ENCODE measurements around the gene COPRS. TPM values are rescaled to one million over a fixed set of nuclear protein-coding genes. Genes with fewer than 3 reads are reported as not detected.

COPRS gene
- polyA plus RNA-seq, 1 of the 3 experiments (the other 2 are of a cell fraction): 88.8 TPM

DNA sequence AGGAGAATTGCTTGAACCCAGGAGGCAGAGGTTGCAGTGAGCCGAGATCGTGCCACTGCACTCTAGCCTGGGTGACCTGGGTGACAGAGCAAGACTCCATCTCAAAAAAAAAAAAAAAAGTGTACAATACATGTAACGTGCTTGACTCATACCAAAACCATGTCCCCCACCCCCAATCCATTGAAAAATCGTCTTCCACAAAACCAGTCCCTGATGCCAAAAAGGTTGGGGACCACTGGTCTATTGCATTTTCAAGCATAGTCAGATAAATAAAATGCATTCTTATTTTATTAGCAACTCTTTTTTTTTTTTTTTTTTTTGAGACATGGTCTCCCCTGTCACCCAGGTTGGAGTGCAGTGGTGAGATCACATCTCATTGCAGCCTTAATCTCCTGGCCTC, 52.1 kb downstream of the COPRS start:
- Histone ChIP-seq H3K9ac (no peak overlapping the region), H2AFZ (ENCODE audit: low read depth) (no peak overlapping the region), H3K4me2 (no peak overlapping the region), H3K9me2 (no peaks in the 10 kb centered on the region), H3K36me3 (replicated peaks in 1 of 2; ENCODE audit: control insufficient read depth in 1 of 2, insufficient read depth in 2 of 2, low read length in 1 of 2) (no peaks in the 10 kb centered on the region), H3K27me3 (ENCODE audit: insufficient read depth) (no peaks in the 10 kb centered on the region), H3F3A (replicated peaks; ENCODE audit: insufficient read depth) (peaks cover 4% of the 10 kb centered on the region), H3K27ac (ENCODE audit: low read depth in 2 of 2, low read length in 1 of 2) (no peak overlapping the region), H3K9me3 (no peaks in the 10 kb centered on the region), H3K79me2 (ENCODE audit: insufficient read depth) (no peaks in the 10 kb centered on the region), H3K4me1 (ENCODE audit: control insufficient read depth in 1 of 2, insufficient read depth in 2 of 2, low read depth in 1 of 2, low read length in 1 of 2) (no peaks in the 10 kb centered on the region), H3K4me3 (ENCODE audit: low read depth in 2 of 2, low read length in 1 of 2) (no peak overlapping the region), H4K20me1 (ENCODE audit: insufficient read depth) (no peaks in the 10 kb centered on the region)
- DNase-seq: no peak
- POLR2A ChIA-PET: no interaction called here
- no peak for TF ChIP-seq RFX5 (IDR thresholded peaks at IDR 0.05; ENCODE audit: low read length)
- no peak for TF ChIP-seq GATA2 (CRISPR knock-in tag; IDR thresholded peaks at IDR 0.05)
- TF ChIP-seq GABPA (IDR thresholded peaks at IDR 0.05; ENCODE audit: low read depth): no peak
- TF ChIP-seq, protein P1, sequence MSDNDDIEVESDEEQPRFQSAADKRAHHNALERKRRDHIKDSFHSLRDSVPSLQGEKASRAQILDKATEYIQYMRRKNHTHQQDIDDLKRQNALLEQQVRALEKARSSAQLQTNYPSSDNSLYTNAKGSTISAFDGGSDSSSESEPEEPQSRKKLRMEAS (IDR thresholded peaks at IDR 0.05; ENCODE audit: low read depth): no peak
- TF ChIP-seq EP300 (IDR thresholded peaks at IDR 0.05; ENCODE audit: borderline replicate concordance in 1 of 2, low read depth in 1 of 2, low read length in 1 of 2): no peak
- TF ChIP-seq NFIC (IDR thresholded peaks at IDR 0.05; ENCODE audit: borderline replicate concordance): no peak
- TF ChIP-seq RXRA (IDR thresholded peaks at IDR 0.05; ENCODE audit: borderline replicate concordance, low read depth): no peak
- no peak for TF ChIP-seq EZH2phosphoT487 (IDR thresholded peaks at IDR 0.05; ENCODE audit: borderline replicate concordance, low read depth)
- TF ChIP-seq, protein P2, sequence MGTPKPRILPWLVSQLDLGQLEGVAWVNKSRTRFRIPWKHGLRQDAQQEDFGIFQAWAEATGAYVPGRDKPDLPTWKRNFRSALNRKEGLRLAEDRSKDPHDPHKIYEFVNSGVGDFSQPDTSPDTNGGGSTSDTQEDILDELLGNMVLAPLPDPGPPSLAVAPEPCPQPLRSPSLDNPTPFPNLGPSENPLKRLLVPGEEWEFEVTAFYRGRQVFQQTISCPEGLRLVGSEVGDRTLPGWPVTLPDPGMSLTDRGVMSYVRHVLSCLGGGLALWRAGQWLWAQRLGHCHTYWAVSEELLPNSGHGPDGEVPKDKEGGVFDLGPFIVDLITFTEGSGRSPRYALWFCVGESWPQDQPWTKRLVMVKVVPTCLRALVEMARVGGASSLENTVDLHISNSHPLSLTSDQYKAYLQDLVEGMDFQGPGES (IDR thresholded peaks at IDR 0.05; ENCODE audit: low read depth, low read length): no peak
- no peak for TF ChIP-seq SMC3 (IDR thresholded peaks at IDR 0.05; ENCODE audit: low read depth, low read length)
- no peak for TF ChIP-seq FOXM1 (IDR thresholded peaks at IDR 0.05; ENCODE audit: low read depth)
- TF ChIP-seq, protein P3, sequence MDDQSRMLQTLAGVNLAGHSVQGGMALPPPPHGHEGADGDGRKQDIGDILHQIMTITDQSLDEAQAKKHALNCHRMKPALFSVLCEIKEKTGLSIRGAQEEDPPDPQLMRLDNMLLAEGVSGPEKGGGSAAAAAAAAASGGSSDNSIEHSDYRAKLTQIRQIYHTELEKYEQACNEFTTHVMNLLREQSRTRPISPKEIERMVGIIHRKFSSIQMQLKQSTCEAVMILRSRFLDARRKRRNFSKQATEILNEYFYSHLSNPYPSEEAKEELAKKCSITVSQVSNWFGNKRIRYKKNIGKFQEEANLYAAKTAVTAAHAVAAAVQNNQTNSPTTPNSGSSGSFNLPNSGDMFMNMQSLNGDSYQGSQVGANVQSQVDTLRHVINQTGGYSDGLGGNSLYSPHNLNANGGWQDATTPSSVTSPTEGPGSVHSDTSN (IDR thresholded peaks at IDR 0.05): no peak
- no peak for TF ChIP-seq CHD2 (IDR thresholded peaks at IDR 0.05; ENCODE audit: low read length, partially characterized antibody)
- TF ChIP-seq TCF12 (IDR thresholded peaks at IDR 0.05): no peak
- TF ChIP-seq JUND (IDR thresholded peaks at IDR 0.05): no peak
- TF ChIP-seq, protein P4, sequence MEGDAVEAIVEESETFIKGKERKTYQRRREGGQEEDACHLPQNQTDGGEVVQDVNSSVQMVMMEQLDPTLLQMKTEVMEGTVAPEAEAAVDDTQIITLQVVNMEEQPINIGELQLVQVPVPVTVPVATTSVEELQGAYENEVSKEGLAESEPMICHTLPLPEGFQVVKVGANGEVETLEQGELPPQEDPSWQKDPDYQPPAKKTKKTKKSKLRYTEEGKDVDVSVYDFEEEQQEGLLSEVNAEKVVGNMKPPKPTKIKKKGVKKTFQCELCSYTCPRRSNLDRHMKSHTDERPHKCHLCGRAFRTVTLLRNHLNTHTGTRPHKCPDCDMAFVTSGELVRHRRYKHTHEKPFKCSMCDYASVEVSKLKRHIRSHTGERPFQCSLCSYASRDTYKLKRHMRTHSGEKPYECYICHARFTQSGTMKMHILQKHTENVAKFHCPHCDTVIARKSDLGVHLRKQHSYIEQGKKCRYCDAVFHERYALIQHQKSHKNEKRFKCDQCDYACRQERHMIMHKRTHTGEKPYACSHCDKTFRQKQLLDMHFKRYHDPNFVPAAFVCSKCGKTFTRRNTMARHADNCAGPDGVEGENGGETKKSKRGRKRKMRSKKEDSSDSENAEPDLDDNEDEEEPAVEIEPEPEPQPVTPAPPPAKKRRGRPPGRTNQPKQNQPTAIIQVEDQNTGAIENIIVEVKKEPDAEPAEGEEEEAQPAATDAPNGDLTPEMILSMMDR (IDR thresholded peaks at IDR 0.05): no peak
- TF ChIP-seq POLR2AphosphoS5 (IDR thresholded peaks at IDR 0.05; ENCODE audit: low read depth, low read length): no peak
- no peak for TF ChIP-seq NRF1 (IDR thresholded peaks at IDR 0.05; ENCODE audit: low read depth, low read length)
- no peak for TF ChIP-seq FOXJ3 (CRISPR knock-in tag; IDR thresholded peaks at IDR 0.05)
- WGBS (ENCODE audit: low lambda C conversion rate): 78% methylated on average over 4 of the region's 4 CpGs
- CTCF ChIA-PET: no interaction called here
